Left renal pelvis (tissue), 4 donors: ENCODE measurements around the gene PRELP. TPM values are rescaled to one million over a fixed set of nuclear protein-coding genes. Genes with fewer than 3 reads are reported as not detected.
"Not testable (repeated sequence)": the region's sequence is repeated elsewhere in the genome, so short reads cannot be mapped to it uniquely, and the experiment has no call there.

Experiments
- DNase-seq, 4 donors: peaks; one replicate each; pipeline ENCODE4 v3.0.0-alpha.2; 2013; ENCODE audit warnings: low read depth in 4 of 4, low spot score in 3 of 4
- polyA plus RNA-seq, 4 donors: library from polyadenylated mRNA; unstranded; fragments of 120-200 nt; gene quantifications; one replicate each; pipeline ENCODE4 v1.2.1, GENCODE V29; 2013; ENCODE audit not compliant: insufficient read length in 4 of 4

Gene PRELP
- polyA plus RNA-seq, 4 donors = 1.8 to 66.6 (median 7.9) TPM

DNA sequence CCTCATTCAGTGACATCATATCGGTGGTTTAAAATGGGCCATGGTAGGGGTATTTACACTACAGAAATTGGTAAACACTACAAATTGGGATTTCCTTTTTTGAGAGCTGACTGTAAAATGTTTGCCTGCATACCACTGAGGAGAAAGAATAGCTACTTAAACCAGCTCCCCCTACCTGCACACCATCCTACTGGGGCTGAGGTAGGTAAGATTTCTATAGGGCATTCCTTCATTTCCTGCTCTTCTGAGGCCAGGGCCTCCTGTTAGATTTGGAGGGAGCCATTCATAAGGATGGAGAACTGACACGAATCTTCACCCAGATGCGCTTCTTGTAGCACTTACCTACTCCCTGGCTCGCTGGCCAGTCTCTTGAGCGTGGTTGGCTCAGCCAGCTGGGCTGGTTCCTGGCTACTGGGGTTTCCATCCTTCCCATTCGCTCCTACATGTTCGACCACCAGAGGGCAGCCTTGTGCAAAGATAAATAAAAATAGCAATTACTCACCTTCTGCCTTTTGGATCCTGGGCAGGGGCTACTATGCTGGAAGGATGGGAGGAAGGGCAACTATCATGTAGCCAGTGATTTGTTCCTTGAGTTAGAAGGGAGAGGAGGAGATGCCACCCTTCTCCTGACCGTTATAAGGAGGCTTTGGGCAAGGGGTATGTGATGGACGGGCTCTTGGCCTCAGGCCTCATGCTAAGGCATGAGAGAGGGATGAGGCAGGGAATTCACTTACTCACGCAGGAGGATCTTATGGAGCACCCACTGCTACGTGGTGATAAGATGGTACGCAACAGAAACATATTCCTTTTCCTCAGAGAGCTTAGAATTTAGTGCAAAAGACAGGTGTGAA, 29.0 kb downstream of the PRELP start:
- DNase-seq = peak; percentile 63 to 75 (median 68)

DNA sequence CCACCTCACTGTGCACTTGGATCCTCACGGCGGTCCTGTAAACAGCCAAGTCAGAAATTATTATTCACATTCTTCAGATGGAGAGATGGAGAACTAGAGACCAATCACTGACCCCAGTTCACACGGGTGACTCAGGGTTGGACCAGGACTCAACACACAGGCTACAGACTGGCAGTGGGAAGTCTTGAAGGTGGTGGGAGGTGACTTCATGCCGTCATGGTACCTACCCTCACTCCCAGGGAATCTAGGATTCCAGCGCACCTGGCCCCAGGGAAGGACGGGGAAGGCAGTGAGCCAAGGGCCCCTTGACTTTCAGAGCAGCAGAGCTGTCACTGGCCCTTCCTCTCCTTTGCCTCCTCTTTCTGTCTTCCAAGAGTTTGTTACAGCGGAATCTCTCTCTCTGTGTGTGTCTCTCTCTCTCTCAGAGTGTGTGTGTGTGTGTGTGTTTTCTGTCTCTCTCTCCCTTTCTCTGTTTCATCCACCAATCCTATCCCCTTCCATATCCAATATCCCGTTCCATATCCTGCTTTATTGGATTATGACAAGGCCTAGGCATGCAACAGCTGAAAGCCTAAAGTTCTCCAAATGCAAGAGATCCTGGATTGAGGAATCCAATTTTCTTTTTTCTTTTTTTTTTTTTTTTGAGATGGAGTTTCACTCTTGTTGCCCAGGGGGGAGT, 30.1 kb downstream of the PRELP start:
- DNase-seq = no peak

DNA sequence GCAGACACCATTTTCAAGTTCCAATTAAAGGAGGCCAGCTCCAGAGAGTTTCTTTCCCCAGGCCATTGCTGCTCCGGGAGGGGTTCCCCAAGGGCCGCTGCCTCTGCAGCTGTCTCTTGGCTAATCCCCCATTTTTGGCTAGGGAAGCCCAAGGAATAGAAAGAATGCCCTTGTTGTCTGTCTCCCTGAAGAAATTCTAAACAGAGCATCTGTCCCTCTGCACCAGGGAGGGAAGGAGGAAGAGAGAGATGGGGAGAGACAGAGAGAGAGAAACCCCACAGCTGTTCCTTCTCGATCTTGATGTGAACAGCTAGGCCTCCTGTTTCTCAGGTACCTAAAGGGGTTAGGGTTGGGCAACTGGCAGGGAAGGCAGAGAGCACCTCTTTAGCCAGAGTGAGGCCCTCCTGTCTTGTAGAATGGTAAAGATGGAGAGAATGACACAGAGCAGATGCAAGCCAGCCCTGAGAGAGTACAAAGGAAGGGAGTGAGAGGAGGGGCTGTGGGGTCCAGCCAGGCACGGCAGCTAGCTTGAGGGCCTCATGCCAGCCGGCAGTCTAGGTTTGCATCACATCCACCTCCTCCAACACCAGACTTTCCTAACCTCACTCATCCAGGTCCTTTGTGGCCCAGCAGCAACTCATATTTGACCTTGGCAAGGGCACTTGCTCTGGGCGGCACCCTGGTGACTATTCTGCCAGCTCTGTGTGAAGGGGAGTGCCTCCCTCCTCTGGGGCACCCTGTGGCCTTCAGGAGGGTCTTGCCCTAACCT, 31.4 kb downstream of the PRELP start:
- no peak for DNase-seq

DNA sequence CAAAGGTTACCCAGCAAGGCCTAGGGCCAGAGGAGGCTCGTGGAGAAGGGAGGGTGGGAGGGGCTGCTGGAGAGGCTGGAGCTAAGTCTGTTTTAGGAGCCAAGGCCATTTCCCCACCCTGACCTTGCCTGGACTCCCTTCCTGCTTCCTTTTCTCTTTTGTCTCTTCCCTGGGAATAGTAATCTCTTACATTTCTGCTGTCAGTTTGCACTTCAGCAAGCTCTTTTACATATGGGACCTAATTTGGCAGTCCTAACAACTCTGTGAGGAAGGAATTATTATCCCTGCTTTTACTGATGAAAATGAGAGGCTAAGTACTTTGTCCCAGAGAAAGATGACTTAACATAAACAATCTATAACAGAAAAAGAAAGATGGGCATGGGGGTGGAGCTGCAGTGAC, 32.2 kb downstream of the PRELP start:
- DNase-seq = no peak

DNA sequence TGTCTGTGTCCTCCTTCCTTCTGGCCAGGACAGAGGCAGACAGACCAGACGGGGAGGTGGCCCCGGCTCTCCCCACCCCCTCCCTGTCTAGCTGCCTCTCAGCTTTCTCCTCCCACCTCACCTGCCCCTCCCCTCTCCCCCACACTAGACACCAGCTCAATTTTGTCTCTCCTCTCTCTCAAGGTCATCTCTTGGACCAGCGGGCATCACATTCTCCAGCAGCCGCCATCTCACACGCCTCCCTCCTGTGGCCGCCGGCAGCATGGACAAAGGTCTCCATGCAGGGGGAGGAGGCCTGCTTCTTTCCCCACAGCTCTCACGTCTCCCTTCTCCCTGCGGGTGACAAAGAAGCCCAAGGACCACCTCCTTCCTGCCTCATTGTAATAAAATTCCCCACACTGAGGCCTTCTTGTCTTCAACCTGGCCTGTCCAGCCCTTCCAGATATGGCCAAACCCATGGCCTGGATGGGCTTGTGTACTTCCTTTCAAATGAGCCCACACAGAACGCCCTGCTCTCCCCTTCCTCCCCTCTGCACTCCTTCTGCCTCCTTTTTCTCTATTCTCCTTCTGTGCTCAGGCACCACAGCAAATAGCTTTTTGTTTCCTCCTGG, 33.0 kb downstream of the PRELP start:
- DNase-seq = no peak

DNA sequence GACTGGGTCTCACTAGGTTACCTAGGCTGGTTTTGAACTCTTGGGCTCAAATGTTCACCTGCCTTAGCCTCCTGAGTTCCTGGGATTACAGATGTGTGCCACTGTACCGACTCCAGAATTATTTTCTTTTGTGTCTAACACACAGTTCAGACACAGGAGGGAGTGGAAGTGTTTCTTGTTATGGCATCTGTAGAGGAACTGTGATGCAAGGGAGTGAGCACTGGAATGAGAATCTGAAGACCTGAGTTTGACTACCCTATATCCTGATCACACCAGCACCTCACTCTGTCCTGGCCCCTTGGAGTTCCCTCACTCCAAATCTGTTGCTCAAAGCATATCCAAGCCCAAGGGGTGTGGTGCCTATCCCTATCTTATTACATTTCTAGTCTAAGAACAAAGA, 33.5 kb downstream of the PRELP start:
- DNase-seq = no peak

DNA sequence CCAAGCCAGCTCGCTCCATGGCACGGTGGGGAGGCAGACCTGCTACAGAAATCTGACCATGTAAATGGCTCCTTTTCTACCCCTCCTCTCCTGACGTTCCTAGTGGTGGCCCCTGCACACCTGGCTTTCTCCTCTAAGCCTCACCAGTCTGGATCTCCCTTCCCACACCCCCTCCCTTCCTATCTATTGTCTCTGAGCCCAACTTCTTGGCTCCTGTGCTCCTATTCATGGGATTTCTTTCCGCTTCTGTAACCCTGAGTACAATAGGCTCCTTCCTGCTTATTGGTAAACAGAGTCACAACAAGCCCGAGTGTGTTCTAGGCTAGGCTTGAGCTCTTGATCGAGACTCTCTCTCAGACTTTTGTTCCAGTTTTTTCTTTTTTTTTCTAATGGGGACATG, 35.9 kb downstream of the PRELP start:
- DNase-seq = no peak

DNA sequence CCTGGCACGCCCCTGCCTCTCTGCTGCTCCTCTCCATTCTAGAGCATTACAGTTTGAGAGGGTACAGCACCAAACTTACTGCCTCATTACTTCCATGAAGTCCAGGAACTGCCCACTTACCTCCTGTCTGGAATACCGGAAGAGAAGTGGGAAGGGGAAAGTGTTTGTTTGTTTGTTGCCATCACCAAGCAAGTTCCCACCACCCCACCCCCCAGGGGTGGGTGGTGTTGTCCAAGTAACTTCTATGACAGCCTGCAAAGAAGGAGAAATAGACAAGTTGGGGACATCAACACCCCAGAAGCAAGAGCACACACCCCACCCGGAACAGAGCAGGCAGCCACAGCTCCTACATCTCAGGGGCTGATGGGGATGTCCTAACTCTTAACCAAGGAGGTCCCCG, 36.3 kb downstream of the PRELP start:
- no peak for DNase-seq

DNA sequence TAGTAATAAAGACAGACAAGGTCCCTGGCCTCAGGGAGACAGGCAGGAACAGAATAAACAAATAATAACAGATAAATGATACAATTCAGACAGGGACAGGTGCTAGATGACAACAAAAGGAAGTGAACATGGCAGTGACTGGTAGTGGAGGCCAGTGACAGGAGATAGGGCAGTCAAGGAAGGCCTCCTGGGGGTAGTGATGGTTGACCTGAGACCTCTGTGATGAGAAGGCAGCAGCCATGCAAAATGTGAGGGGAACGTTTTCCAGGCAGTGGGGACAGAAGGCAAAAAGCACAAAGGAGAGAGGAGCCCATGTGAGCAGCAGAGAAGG, 36.9 kb downstream of the PRELP start:
- DNase-seq = no peak

DNA sequence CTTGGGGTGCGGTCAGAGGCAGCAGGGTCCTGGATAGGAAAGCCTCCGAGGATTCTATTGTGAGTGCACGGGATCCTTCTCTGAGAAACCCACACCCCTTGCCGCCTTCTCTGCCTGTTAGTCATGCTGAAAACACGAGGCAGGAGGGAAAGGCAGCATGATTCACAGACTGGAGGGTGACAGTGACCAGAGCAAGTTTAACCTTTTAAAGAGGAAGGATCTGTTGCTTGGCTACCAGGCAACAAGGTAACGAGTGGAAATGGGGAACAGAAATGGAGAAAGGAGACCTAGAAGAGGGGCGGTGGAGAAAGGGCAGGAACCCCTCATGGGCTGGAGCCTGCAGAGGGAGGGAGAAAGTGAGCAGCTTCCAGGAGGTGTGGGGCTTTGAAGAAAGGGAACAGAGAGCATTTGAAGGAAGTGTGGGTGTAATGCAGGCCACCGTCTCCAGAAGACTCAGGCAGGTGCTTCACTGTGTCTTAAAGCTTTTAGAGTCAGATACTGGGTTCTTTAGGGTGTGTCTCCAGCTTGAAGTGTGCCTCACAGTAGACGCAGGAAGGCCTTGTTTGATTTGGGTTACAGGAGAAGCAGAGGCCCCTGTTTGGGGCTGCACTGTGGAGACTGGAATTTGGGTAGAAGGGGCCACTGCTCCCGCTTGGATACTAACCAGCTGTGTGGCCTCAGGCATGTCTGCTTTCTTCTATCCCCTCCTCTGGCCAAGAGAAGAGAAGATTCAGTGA, 37.4 kb downstream of the PRELP start:
- no peak for DNase-seq

DNA sequence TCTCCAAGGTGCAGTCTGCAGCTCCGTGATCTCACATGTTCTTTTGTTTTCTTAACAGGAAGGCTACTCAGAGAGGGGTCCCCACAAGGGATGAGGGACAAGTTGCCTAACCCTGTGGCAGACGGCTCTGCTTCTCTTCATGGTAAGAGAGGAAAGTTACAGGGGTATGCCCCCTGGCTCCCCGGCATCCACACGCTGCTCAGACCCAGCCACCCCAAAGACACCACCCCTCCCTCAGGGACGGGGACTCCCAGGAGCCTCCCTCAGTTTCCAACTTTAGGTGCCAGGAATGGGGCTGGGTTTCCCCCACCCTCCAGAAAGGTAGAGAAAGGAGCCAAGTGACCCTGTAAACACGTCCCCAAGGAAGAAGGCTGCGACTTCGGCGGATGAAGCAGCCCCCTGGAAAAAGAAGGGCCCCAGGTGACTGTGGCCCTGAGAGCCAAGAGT, 38.0 kb downstream of the PRELP start:
- no peak for DNase-seq

DNA sequence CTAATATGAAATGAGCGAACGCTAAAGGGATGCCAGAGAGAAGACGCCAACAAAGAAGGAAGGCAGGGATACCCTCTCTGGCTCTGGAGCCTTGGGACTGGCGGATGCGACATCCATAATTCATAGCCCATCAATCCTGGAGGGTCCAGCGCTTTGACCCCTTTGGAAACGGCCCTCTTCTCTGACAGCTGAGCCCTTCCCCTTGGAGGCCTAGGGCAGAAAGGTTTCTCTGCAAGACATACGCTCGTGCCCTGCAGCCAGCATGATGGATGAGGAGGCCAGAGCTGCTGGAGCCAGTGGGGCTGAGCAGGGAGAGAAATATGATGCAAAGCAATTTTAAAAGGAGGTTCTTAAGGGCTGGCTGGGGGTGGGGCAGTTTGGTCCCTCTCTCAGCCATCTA, 40.6 kb downstream of the PRELP start:
- DNase-seq = no peak

DNA sequence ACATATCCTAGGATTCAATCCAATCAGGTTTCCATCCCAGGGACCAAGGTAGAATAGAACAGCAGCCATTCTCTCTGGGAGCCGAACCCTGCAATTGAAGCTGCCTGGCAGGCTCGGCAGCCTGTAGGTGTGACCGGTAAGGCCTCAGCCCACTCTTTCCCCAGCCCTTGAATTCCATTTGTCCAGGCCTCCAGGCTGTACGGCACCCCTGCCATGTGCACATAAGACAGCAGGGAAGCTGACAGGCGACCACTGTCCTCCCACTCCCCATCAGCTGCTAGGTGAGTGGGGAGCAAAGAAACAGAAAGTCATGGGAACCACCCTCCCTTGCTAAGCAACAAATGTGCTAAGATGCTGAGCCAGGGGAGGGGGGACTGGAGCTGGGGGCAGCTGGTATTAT, 41.3 kb downstream of the PRELP start:
- no peak for DNase-seq

DNA sequence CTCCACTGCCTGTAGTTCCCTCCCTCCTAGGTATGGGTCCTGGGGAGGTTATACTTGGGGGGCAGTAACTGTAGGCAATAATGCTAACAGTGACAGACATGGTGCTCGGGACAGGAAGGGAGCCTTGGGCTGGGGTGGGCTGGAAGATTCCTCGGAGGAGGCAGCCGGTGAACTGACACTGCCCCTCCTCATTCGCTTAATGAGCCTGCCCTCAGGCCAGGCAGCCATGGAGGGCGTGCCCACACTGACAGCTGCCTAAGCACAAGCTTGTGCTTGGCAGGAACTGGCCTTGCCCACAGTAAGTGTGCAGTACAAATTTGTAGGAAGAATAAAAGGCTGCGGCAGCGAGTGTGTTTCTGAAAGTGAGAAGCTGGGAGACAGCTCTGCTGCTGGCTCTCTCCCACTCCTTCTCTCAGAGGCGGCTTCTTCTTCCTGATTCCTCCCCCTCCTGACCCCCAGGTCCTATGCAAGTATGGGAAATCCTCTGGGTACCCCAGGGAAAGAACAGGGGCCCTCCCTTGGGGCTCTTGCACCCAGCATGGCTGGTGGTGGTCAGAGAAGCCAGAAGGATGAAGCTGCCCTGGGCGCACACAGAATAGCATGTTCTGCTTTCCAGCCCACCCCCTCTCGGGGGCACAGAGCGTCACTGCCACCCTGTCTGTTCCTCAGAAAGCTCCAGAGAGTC, 42.0 kb downstream of the PRELP start:
- no peak for DNase-seq

DNA sequence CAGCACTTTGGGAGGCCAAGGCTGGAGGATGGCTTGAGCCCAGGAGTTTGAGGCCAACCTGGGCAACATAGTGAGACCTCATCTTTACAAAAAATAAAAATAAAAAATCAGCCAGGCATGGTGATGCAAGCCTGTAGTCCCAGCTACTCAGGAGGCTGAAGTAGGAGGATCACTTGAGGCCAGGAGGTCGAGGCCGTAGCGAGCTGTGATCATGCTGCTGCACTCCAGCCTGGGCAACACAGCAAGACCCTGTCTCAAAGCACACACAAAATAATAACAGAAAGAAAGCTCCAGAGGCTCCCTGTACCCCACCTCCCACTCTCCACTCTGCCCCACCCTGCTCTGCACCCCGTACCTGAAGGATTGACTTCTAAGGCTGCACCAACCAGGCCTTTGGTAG, 42.5 kb downstream of the PRELP start:
- DNase-seq = not testable (repeated sequence)

DNA sequence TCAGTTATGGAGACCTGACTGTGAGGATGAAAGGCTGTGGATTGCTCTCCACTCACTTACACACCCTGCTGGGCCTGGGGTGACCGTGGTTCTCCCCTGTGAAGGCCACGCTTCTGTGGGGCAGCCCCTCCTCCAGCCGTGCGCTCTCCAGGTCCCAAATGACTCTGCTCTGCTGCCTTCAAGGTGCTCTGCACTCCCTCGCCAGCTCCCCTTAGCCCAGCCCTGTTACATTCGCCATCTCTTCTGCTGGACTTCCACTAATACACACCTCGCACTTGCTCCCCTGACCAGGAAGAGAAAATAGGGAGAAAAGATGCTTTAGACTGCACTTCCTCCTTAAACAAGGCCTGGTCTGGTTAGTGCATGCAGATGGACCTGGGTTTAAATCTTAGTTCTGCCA, 42.9 kb downstream of the PRELP start:
- no peak for DNase-seq

DNA sequence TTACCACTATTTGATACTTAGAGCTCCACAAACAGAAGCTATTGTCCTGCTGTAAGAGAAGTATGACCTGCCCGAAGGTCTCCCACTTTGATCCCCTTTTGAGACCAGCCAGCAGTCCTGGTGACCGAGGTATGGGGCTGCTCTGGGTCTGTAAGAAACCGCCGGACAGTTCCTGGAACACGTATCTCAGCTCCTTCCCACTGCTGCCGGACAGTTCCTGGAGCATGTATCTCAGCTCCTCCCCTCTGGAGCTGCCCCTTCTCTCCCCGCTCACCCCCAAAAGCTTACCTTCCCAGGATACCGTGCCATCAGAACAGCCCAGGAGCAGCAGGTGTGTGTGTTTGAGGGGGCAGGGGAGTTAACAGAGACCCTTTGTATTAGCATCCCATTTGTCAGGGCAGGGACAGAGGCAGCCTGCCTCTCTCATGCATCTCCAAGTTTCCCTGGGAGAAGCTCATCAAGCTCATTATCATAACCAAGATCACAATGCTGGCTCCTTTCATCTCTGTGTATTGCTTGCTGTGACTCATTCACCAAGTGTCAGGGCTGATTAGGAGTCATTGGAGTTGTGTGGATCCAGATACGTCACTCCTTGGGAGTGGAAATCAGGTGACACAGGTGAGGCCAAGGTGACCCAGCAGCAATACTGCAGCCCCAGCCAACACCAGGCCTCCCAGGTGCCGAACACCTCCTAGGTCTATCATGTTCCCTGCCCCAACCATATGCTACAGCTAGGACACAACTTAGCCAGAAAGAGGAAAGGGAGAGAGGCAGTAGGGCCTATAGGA, 43.6 kb downstream of the PRELP start:
- no peak for DNase-seq

DNA sequence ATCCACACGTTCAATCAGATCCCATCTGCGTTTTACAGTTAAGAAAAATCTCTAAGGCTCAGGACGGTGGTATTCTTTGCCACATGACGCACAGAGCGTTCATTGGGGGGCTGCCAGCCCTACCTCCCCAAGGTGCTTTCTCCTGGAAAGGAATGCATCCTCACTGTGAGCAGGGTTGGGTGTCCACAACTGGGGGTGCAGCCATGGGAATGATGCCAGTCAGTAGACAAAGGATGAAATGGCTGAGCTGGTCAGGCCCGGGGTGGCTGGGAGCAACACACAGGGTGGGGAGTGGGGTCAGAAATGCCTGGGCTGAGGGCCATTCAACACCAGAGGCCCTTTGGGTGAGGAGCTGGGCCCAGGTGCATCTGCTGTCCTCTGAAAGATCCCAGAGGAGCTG, 44.3 kb downstream of the PRELP start:
- no peak for DNase-seq

DNA sequence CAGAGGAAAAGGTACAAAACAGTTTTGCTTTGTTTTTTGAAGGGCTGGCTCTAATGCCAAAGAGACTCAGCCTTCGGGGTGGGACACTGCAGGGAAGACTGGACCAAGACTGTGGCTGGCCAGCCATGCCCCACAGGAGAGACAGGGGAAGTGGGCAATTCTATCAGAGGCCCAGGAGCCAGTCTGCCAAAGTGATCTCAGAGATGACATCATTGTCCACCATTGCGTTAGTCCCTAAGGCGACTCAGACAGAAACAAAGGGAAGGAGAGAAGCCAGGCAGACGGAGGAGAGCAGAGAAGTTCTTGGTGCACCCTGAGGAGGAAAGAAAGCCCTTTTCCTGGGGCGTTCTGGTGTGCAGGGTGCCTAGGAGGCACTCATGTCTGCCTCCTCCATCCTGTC, 44.7 kb downstream of the PRELP start:
- DNase-seq = no peak
